Melanocyte of skin (primary cell): Measurements from ENCODE around the gene ANKRD37. TPM values are rescaled to one million over a fixed set of nuclear protein-coding genes. Genes with fewer than 3 reads are reported as not detected.

Experiments
- small RNA-seq, 2 donors: library from RNA; depleted of rRNA; stranded (forward); fragments of <200 nt; gene quantifications; one replicate each; pipeline ENCODE3, GENCODE V24; 2012
- total RNA-seq, 2 donors: library from RNA; depleted of rRNA; stranded (reverse); fragments of >200 nt; gene quantifications; 2 replicates each; pipeline ENCODE4 v1.2.3, GENCODE V29; 2012

Gene ANKRD37
- 10 to 100 TPM; 11.3 to 13.1 TPM for total RNA-seq

GRCh38 chr4:185396724-185397385, at the start of gene ANKRD37:
Gene ANKRD37, plus strand, starts transcription at chr4:185396841. Its CDS starts 83 bp downstream, at chr4:185396924.

GRCh38 chr4:185395238-185395955, 1.2 kb upstream of the ANKRD37 start, which contains the start of gene LRP2BP:
Gene LRP2BP, minus strand, starts transcription at chr4:185395924. Its CDS starts 17,738 bp downstream, at chr4:185378186.

GRCh38 chr4:185425647-185426352, 29.2 kb downstream of the ANKRD37 start, which contains the start of gene UFSP2:
Gene UFSP2, minus strand, starts transcription at chr4:185425964. Its CDS starts 96 bp downstream, at chr4:185425868.

Small RNAs within 50 kb of the gene (small RNA-seq; reads per million reads assigned to genes)
- gene RF00019 = 0 reads per million in 2 donors

Other genes with a start within 250 kb of the ANKRD37 start
- gene CFAP97, start 192.8 kb upstream of the ANKRD37 start, total RNA-seq = 10 to 100 TPM; 45.1 to 49.0 TPM
- 10 to 100 TPM; 55.4 to 74.3 TPM for gene SNX25, start 187.2 kb upstream of the ANKRD37 start, total RNA-seq
- 1 to 10 TPM in 1 of 2 donors, under 1 TPM in 1; 1.00 to 1.0 TPM for gene LRP2BP, start 917 bp upstream of the ANKRD37 start, total RNA-seq
- 10 to 100 TPM; 41.0 to 42.7 TPM for gene UFSP2, start 29.1 kb downstream of the ANKRD37 start, total RNA-seq
- gene CCDC110, start 74.9 kb downstream of the ANKRD37 start, total RNA-seq = 1 to 10 TPM; 1.3 to 1.7 TPM
- gene PDLIM3, start 138.7 kb downstream of the ANKRD37 start, total RNA-seq = 10 to 100 TPM; 35.6 to 56.1 TPM